ENCODE measurements around the gene DDAH1. TPM values are rescaled to one million over a fixed set of nuclear protein-coding genes. Genes with fewer than 3 reads are reported as not detected.

DDAH1 gene
- total RNA-seq, 1 experiment from 2014 or later, result 36.3 TPM

DNA sequence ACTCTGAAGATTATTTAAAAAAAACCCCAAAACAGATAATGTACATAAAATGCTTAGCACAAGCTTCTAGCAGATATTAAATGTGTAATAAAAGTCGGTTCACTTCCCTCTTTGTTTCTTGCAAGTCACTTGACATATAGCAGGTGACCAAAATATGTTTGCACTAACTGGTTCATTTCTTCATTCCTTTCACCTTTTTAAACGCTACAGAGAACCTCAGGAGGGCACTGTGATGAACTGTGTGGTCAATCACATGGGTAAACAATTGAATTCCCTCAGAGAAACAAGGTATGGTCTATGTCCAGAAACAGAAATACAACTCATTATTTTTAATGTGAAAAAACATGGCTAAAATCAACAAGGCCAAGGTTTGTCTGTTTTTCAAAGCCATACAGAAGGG lies 137.2 kb downstream of the DDAH1 start:
- Histone ChIP-seq H4K5ac (ENCODE audit: insufficient read length, low read depth, low read length) (no peak overlapping the region), H3T11ph (ENCODE audit: low read length) (no peak overlapping the region), H3K9ac (ENCODE audit: extremely low read depth, insufficient read length, low read length) (no peak overlapping the region), H2BK120ac (ENCODE audit: low read depth, low read length, poor library complexity, severe bottlenecking) (no peak overlapping the region), H3K56ac (ENCODE audit: insufficient read length, low read depth, low read length) (no peak overlapping the region), H2BK12ac (ENCODE audit: insufficient read length, low read depth, low read length) (no peak overlapping the region), H3K27ac (ENCODE audit: insufficient read length, low read depth, low read length) (no peak overlapping the region), H2BK15ac (ENCODE audit: low read depth, low read length) (no peak overlapping the region), H2AFZ (ENCODE audit: low read length) (no peak overlapping the region), H3K9me3 (ENCODE audit: control insufficient read depth, low read depth, low read length) (no peaks in the 10 kb centered on the region), H3K79me1 (ENCODE audit: insufficient read depth, low read depth, low read length, poor library complexity, severe bottlenecking) (no peaks in the 10 kb centered on the region), H3K18ac (ENCODE audit: insufficient read length, low read depth, low read length) (no peak overlapping the region), H2BK5ac (ENCODE audit: insufficient read length, low read length) (no peak overlapping the region), H3K4ac (ENCODE audit: low read depth, low read length) (no peak overlapping the region), H2AK5ac (ENCODE audit: insufficient read length, low read length) (no peak overlapping the region), H3K4me1 (ENCODE audit: insufficient read depth, low read length) (peaks cover 20% of the 10 kb centered on the region), H3K4me2 (ENCODE audit: insufficient read depth, insufficient read length, low read length) (no peak overlapping the region), H4K91ac (ENCODE audit: insufficient read length, low read depth, low read length) (no peak overlapping the region), H3K27me3 (ENCODE audit: insufficient read depth, low read length) (no peaks in the 10 kb centered on the region), H3K14ac (ENCODE audit: insufficient read depth, low read length) (no peak overlapping the region), H3K23me2 (ENCODE audit: insufficient read length, low read depth, low read length, poor library complexity, severe bottlenecking) (no peaks in the 10 kb centered on the region), H4K20me1 (ENCODE audit: control insufficient read depth, insufficient read depth, insufficient read length) (no peaks in the 10 kb centered on the region), H3K79me2 (ENCODE audit: insufficient read depth, low read length) (peaks cover 3% of the 10 kb centered on the region; the same call in 1 of the 2 replicates), H4K8ac (replicated peaks; ENCODE audit: insufficient read length, low read depth, low read length) (no peak overlapping the region), H2BK20ac (ENCODE audit: low read depth, low read length, poor library complexity, severe bottlenecking) (no peak overlapping the region), H3K23ac (ENCODE audit: insufficient read length, low read depth, low read length) (no peak overlapping the region)
- Mint-ChIP-seq H3K36me3 (ENCODE audit: insufficient read depth in 1 of 3, low read depth in 3 of 3) (peaks cover 0 to 3% (median 0%) of the 10 kb centered on the region in 3 experiments; a peak in 1 of 7 replicates), H3K9me3 (peaks cover 0 to 2% of the 10 kb centered on the region in 2 experiments; a peak in 1 of 5 replicates), H3K4me1 (peaks cover 41 to 53% of the 10 kb centered on the region in 2 experiments), H3K4me3 (no peak overlapping the region), H3K27me3 (ENCODE audit: low read depth) (no peaks in the 10 kb centered on the region), H3K27ac (no peak overlapping the region)
- TF ChIP-seq, protein P1, sequence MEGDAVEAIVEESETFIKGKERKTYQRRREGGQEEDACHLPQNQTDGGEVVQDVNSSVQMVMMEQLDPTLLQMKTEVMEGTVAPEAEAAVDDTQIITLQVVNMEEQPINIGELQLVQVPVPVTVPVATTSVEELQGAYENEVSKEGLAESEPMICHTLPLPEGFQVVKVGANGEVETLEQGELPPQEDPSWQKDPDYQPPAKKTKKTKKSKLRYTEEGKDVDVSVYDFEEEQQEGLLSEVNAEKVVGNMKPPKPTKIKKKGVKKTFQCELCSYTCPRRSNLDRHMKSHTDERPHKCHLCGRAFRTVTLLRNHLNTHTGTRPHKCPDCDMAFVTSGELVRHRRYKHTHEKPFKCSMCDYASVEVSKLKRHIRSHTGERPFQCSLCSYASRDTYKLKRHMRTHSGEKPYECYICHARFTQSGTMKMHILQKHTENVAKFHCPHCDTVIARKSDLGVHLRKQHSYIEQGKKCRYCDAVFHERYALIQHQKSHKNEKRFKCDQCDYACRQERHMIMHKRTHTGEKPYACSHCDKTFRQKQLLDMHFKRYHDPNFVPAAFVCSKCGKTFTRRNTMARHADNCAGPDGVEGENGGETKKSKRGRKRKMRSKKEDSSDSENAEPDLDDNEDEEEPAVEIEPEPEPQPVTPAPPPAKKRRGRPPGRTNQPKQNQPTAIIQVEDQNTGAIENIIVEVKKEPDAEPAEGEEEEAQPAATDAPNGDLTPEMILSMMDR (conservative IDR thresholded peaks at IDR 0.05), result no peak
- DNase-seq, result no peak
- no CpG with 5 or more reads among the region's 2 CpGs for WGBS (ENCODE audit: extremely low coverage, insufficient read length, low lambda C conversion rate)

All from H9 (cell line).